H1 (cell line): ENCODE measurements around the gene SEMA4D. TPM values are rescaled to one million over a fixed set of nuclear protein-coding genes. Genes with fewer than 3 reads are reported as not detected.

Experiments
- CTCF ChIA-PET: fragments of 300-600 bp; sonication (Branson Sonifier 250); formaldehyde crosslinking; loops from one replicate; lab custom pipeline; 2021; ENCODE audit not compliant: partially characterized antibody; lab: Charles Lee
- POLR2A ChIA-PET: fragments of 300-600 bp; sonication (Branson Sonifier 250); formaldehyde crosslinking; loops from one replicate; lab custom pipeline; 2021; ENCODE audit warnings: inconsistent platforms; ENCODE audit not compliant: partially characterized antibody; lab: Charles Lee
- DNase-seq, 2 experiments: peaks; one replicate each; pipeline versions ENCODE4 v3.0.0 to v3.0.0-alpha.2; 2010 to 2022; ENCODE audit warnings: low spot score in 2 of 2, low read depth in 1 of 2, mixed read lengths in 1 of 2
- FAIRE-seq: peaks from 2 replicates; lab custom pipeline; 2011; peaks lifted over from hg19 to GRCh38; lab: Jason Lieb, UNC
- H2AFZ ChIP-seq: 2 replicates; pipeline ENCODE4 v1.8.1; 2012; ENCODE audit warnings: low read length, inconsistent platforms
- H2AK5ac ChIP-seq: 2 replicates; pipeline ENCODE4 v1.6.1; 2013; ENCODE audit warnings: low read depth, low read length
- H2BK120ac ChIP-seq: replicated peaks from 2 replicates; pipeline ENCODE3; 2013; ENCODE audit warnings: low read depth, low read length, inconsistent platforms
- H2BK12ac ChIP-seq: 2 replicates; pipeline ENCODE4 v1.6.1; 2013; ENCODE audit warnings: low read depth, low read length
- H2BK15ac ChIP-seq: 2 replicates; pipeline ENCODE4 v1.6.1; 2013; ENCODE audit warnings: low read length
- H2BK20ac ChIP-seq: 2 replicates; pipeline ENCODE4 v1.6.1; 2013; ENCODE audit warnings: low read length
- H2BK5ac ChIP-seq: 2 replicates; pipeline ENCODE4 v1.6.1; 2013; ENCODE audit warnings: low read depth, low read length
- H3K14ac ChIP-seq: 2 replicates; pipeline ENCODE4 v1.6.1; 2013; ENCODE audit warnings: inconsistent platforms; ENCODE audit not compliant: insufficient read length
- H3K18ac ChIP-seq: 2 replicates; pipeline ENCODE4 v1.6.1; 2013; ENCODE audit warnings: low read length; ENCODE audit errors: extremely low read depth
- H3K23ac ChIP-seq: 2 replicates; pipeline ENCODE4 v1.6.1; 2013; ENCODE audit warnings: inconsistent platforms; ENCODE audit not compliant: insufficient read length
- H3K23me2 ChIP-seq: 2 replicates; pipeline ENCODE4 v1.6.1; 2013; ENCODE audit warnings: low read depth, low read length
- H3K27ac ChIP-seq: 2 replicates; pipeline ENCODE4 v1.6.1; 2011; ENCODE audit warnings: low read depth, low read length, inconsistent platforms
- H3K27me3 ChIP-seq, 4 experiments: replicated peaks in 1 of 4; 1 replicate in 1 of 4; 2 replicates in 3 of 4; pipeline versions ENCODE4 v1.6.1 to v1.8.1; 2011 to 2013; ENCODE audit warnings: low read length in 3 of 4, mild to moderate bottlenecking in 3 of 4, inconsistent platforms in 2 of 4, mixed read lengths in 2 of 4, moderate library complexity in 1 of 4; ENCODE audit not compliant: control insufficient read depth in 3 of 4, insufficient read depth in 3 of 4; ENCODE audit errors: extremely low read depth in 1 of 4
- H3K36me3 ChIP-seq, 4 experiments: 2 replicates each; pipeline versions ENCODE4 v1.6.1 to v1.8.1; 2011 to 2013; ENCODE audit warnings: mild to moderate bottlenecking in 4 of 4, low read length in 3 of 4, moderate library complexity in 2 of 4, control low read depth in 1 of 4, inconsistent platforms in 1 of 4; ENCODE audit not compliant: insufficient read depth in 4 of 4, control insufficient read depth in 2 of 4
- H3K4ac ChIP-seq: replicated peaks from 2 replicates; pipeline ENCODE3; 2013; ENCODE audit warnings: low read length, low read depth, mixed read lengths, inconsistent platforms; ENCODE audit not compliant: insufficient read length
- H3K4me1 ChIP-seq, 4 experiments: replicated peaks in 1 of 4; 1 replicate in 1 of 4; 2 replicates in 3 of 4; pipeline versions ENCODE4 v1.6.1 to v1.8.1; 2011 to 2013; ENCODE audit warnings: low read length in 3 of 4, inconsistent platforms in 2 of 4, mixed read lengths in 1 of 4; ENCODE audit not compliant: insufficient read depth in 4 of 4, control insufficient read depth in 3 of 4
- H3K4me2 ChIP-seq, 2 experiments: 2 replicates each; pipeline versions ENCODE4 v1.6.1 to v1.8.1; 2011 to 2013; ENCODE audit warnings: low read depth in 2 of 2, low read length in 2 of 2, control low read depth in 1 of 2, inconsistent platforms in 1 of 2, mild to moderate bottlenecking in 1 of 2; ENCODE audit not compliant: insufficient read depth in 1 of 2
- H3K4me3 ChIP-seq, 4 experiments: fragments of 200-600, 300-600 bp in 1 of 4; sonication (generic), shearing (Covaris generic), sonication (Bioruptor Twin) in 1 of 4; 2 replicates each; pipeline versions ENCODE4 v1.5.1 to v1.8.1; 2011 to 2016; ENCODE audit warnings: low read length in 4 of 4, low read depth in 3 of 4, control low read depth in 2 of 4, inconsistent platforms in 2 of 4, mild to moderate bottlenecking in 2 of 4, mixed read lengths in 1 of 4, moderate library complexity in 1 of 4; ENCODE audit not compliant: insufficient read depth in 2 of 4; ENCODE audit errors: extremely low read depth in 1 of 4
- H3K56ac ChIP-seq: replicated peaks from 2 replicates; pipeline ENCODE3; 2013; ENCODE audit warnings: low read depth, mild to moderate bottlenecking, mixed read lengths, low read length, inconsistent platforms; ENCODE audit not compliant: insufficient read length
- H3K79me1 ChIP-seq: 2 replicates; pipeline ENCODE4 v1.6.1; 2013; ENCODE audit warnings: low read depth, low read length, control low read depth
- H3K79me2 ChIP-seq, 2 experiments: 2 replicates each; pipeline versions ENCODE4 v1.6.1 to v1.8.1; 2012 to 2013; ENCODE audit warnings: low read length in 2 of 2, mild to moderate bottlenecking in 2 of 2, inconsistent platforms in 1 of 2; ENCODE audit not compliant: insufficient read depth in 2 of 2, control insufficient read depth in 1 of 2
- H3K9ac ChIP-seq, 4 experiments: replicated peaks in 1 of 4; 1 replicate in 1 of 4; 2 replicates in 3 of 4; pipeline versions ENCODE4 v1.6.1 to v1.8.1; 2011 to 2013; ENCODE audit warnings: low read depth in 3 of 4, low read length in 3 of 4, control low read depth in 2 of 4, mild to moderate bottlenecking in 2 of 4, moderate library complexity in 2 of 4, inconsistent platforms in 1 of 4; ENCODE audit errors: extremely low read depth in 1 of 4
- H3K9me3 ChIP-seq, 2 experiments: 2 replicates each; pipeline versions ENCODE4 v1.6.1 to v1.8.1; 2012 to 2013; ENCODE audit warnings: mild to moderate bottlenecking in 2 of 2, moderate library complexity in 2 of 2, control low read depth in 1 of 2, inconsistent platforms in 1 of 2, low read depth in 1 of 2, low read length in 1 of 2, mixed read lengths in 1 of 2; ENCODE audit not compliant: insufficient read depth in 2 of 2
- H4K20me1 ChIP-seq, 2 experiments: replicated peaks in 1 of 2; 2 replicates each; pipeline versions ENCODE3 to v1.8.1; 2011 to 2013; ENCODE audit warnings: inconsistent platforms in 2 of 2, low read length in 2 of 2, mild to moderate bottlenecking in 1 of 2; ENCODE audit not compliant: insufficient read depth in 2 of 2, control insufficient read depth in 1 of 2
- H4K5ac ChIP-seq: 2 replicates; pipeline ENCODE4 v1.6.1; 2013; ENCODE audit warnings: low read length, low read depth, mixed read lengths, inconsistent platforms; ENCODE audit not compliant: insufficient read length
- H4K8ac ChIP-seq: 2 replicates; pipeline ENCODE4 v1.8.0; 2013; ENCODE audit warnings: mild to moderate bottlenecking, moderate library complexity, low read length, inconsistent platforms; ENCODE audit not compliant: insufficient read depth; ENCODE audit errors: extremely low read depth
- H4K91ac ChIP-seq: replicated peaks from 2 replicates; pipeline ENCODE3; 2013; ENCODE audit warnings: low read length, mixed read lengths, inconsistent platforms; ENCODE audit not compliant: insufficient read length
- KDM4A ChIP-seq: IDR thresholded peaks from one replicate; pipeline ENCODE4 v1.7.1; 2012; ENCODE audit warnings: low read depth, mild to moderate bottlenecking, moderate library complexity, low read length, inconsistent platforms; ENCODE audit not compliant: severe bottlenecking
- POLR2AphosphoS5 ChIP-seq: IDR thresholded peaks from 2 replicates; pipeline ENCODE4 v1.6.1; 2011; ENCODE audit warnings: low read depth, low read length
- SUZ12 ChIP-seq: fragments of 200-600 bp; sonication (generic); IDR thresholded peaks from 2 replicates; pipeline ENCODE4 v1.6.1; 2012; ENCODE audit warnings: mild to moderate bottlenecking, inconsistent platforms, low read length, moderate library complexity, mixed read lengths
- WGBS, 2 experiments: shearing (Covaris generic) in 1 of 2; methylation state at CpG; one replicate each; pipeline versions ENCODE4 v1.1.6 to v1.1.7; 2013 to 2015; ENCODE audit warnings: low lambda C conversion rate in 2 of 2, mixed read lengths in 2 of 2, inconsistent platforms in 1 of 2, low coverage in 1 of 2, missing lambda C conversion rate in 1 of 2; ENCODE audit not compliant: insufficient replicate concordance in 2 of 2, insufficient coverage in 1 of 2, insufficient read length in 1 of 2; ENCODE audit errors: extremely low coverage in 1 of 2, missing lambda C conversion rate in 1 of 2; 5-methylcytosine and 5-hydroxymethylcytosine counted together
- polyA plus RNA-seq, 7 experiments: library from polyadenylated mRNA; depleted of rRNA in 3 of 7; stranded (reverse) in 5 of 7; unstranded in 2 of 7; fragments of >200 nt in 5 of 7; fragments of 200-250 nt in 2 of 7; gene quantifications; 1 replicate in 5 of 7; 2 replicates in 1 of 7; 4 replicates in 1 of 7; pipeline versions ENCODE4 v1.2.1 to v1.2.3, GENCODE V29; 2011 to 2013; ENCODE audit warnings: missing spikeins in 2 of 7, mixed read lengths in 2 of 7
- total RNA-seq: library from RNA; stranded (reverse); fragmentation: NEBNext Ultra II Directional; extraction: Animal tissue kit (Norgen Biotek cat#: 25700); gene quantifications from 2 replicates; pipeline ENCODE4 v1.2.1, GENCODE V29; 2021

SEMA4D gene
- total and polyA plus RNA-seq, 2 of the 8 experiments (the other 6 are each of a cell fraction or from before 2014, with no cell fraction given), result 21.0 to 70.4 TPM

- DNase-seq, result no peak
- no peak for FAIRE-seq
- CTCF ChIA-PET, result interaction anchor here (1.3 to 2.4 kb wide), 3 partner anchors 55 to 217 kb away, joined by 5 to 11 read pairs (median 5); no protein-coding TSS in a partner anchor
Observed at GRCh38 chr9:89376286-89376685, 121.6 kb downstream of the SEMA4D start.

More at GRCh38 chr9:89376286-89376685, 121.6 kb downstream of the SEMA4D start:
- H2BK120ac ChIP-seq, result no peak overlapping the region
- no peaks in the 10 kb centered on the region for H3K79me1 ChIP-seq
- H2BK5ac ChIP-seq, result no peak overlapping the region
- TF ChIP-seq SUZ12, result no peak
- no peak for TF ChIP-seq POLR2AphosphoS5
- TF ChIP-seq KDM4A, result no peak
- POLR2A ChIA-PET, result interaction anchor here (0.6 kb wide), 1 partner anchor 115 kb away, joined by 3 read pairs; no protein-coding TSS in a partner anchor
- H3K56ac ChIP-seq, result no peak overlapping the region
- no peak overlapping the region for H4K5ac ChIP-seq
- H3K4ac ChIP-seq, result no peak overlapping the region
- peaks cover 3 to 16% (median 6%) of the 10 kb centered on the region in 4 experiments; a peak in 6 of 8 replicates for H3K36me3 ChIP-seq
- H4K8ac ChIP-seq, result no peak overlapping the region
- H3K79me2 ChIP-seq, result no peaks in the 10 kb centered on the region
- H3K4me3 ChIP-seq, result no peak overlapping the region
- peaks cover 11% of the 10 kb centered on the region; the same call in 1 of the 2 replicates for H3K23me2 ChIP-seq
- H2BK20ac ChIP-seq, result no peak overlapping the region
- 89% methylated on average over 4 of the region's 4 CpGs; no CpG with 5 or more reads in 1 of the 2 experiments for WGBS, 2 experiments
- H3K9ac ChIP-seq, result no peak overlapping the region
- no peak overlapping the region for H2BK12ac ChIP-seq
- no peak overlapping the region for H3K18ac ChIP-seq
- H3K9me3 ChIP-seq, result no peaks in the 10 kb centered on the region
- H3K14ac ChIP-seq, result no peak overlapping the region
- H3K27ac ChIP-seq, result no peak overlapping the region
- no peaks in the 10 kb centered on the region for H3K27me3 ChIP-seq
- no peak overlapping the region for H2AK5ac ChIP-seq
- H3K4me2 ChIP-seq, result no peak overlapping the region
- no peak overlapping the region for H4K91ac ChIP-seq
- peaks cover 2 to 10% of the 10 kb centered on the region in 2 experiments for H4K20me1 ChIP-seq
- no peak overlapping the region for H3K23ac ChIP-seq
- H2AFZ ChIP-seq, result no peak overlapping the region
- H2BK15ac ChIP-seq, result no peak overlapping the region
- H3K4me1 ChIP-seq, result no peaks in the 10 kb centered on the region
